ENCODE measurements around the gene BMP5.

BMP5 gene

DNA sequence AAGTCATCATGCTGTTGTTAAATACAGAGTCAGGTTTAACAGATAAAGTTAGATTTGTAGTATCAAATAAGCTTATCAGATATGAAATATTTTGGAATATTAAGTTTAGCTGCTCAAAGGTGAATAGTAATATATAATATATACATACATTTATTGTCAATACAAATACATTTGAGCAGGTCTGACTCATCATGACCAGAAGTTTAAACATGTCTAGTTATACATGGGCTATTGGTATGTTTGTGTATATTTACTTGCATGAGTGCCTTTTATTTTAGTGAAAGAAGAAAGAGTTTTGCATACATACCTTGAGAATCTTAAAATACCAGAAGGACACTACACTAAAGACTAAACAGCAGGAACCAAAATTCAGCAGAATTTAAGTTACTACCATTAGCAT, 76.8 kb downstream of the BMP5 start:
- DNase-seq, result no peak

DNA sequence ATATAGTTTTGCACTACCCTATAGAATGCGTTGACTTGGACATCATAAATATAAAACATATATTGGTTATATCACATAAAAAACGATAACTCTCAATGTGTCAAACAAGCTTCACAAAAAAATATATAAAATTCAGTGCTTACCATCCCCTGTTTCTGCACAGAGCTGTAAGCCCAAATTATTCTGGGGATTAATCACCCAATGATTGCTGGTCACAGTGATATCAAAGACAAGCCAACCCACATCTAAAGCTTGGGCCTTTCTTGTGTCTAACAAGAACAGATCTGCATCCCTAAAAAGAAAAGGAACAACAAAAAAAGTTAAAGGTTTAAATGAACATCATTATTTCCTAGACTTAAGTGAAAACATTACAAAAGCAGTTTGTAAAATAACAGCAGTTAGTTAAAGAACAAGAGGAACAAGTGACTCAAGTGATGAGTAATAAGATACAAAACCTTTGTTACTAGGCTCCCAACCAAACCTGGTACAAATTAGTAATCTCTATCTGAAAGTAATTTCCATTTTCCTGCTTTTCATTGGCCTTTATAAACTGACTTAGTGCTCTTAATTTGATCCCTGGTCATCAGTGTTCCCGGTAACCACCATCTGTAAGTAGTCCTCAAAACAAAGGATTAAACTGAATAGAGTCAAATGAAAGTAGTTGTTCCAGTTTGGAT, 81.1 kb downstream of the BMP5 start:
- DNase-seq, result no peak

DNA sequence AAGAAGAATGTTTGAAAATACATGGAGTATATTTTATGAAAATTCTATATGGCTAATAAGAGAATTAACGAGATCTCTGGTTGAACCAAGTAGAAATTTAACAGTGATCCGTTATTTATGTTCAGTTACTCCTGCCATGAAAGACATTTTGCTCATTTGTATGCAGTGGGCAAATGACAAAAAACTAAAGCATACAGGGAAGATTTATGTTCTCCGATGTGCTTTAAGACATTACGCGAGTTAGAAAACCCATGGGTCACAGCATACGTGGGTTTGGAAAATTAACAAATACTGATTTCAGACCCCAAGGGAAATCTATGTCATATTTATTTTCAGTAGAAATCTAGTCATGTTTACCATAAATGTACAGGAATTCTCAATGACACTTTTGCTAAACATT, 90.1 kb downstream of the BMP5 start:
- no peak for DNase-seq

DNA sequence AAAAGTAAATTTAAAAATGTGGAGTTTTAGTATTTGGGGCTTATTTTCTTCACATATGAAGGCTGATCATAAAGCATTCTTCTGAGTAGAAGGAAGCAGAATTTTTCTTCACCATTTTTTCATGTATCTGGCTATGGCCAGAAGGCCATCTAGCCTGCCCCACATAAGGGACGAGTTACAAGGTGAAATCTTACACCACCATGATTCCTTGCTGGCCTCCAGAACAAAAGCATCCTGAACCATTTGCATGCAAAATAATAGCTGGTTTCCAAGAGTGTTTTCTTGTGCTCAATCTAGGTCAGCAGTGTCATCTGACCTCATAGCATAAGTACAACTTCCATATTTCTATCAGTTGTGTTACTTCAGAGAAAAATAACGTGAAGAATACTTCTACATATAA, 93.1 kb downstream of the BMP5 start:
- DNase-seq, result no peak

GRCh38 chr6:55778705-55779104, 96.7 kb downstream of the BMP5 start:
- no peak for DNase-seq

DNA sequence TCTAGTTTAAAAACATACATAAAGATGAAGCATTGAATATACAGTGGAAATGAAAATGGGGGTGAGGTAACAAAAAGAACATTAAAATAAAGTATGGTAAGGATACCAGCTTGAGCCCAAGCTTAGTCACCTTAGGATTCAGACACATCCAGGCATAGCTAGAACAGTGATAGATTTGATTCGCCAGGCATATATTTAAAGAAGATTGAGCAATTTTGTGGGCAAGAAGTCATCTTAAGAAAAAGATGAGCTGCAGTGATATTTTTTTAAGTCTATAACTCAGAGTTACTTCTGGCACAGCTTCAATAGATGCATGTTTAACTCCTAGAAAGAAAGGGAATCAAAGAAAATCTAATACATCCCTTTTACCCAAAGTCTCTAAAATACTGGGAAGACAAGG, 97.9 kb downstream of the BMP5 start:
- no peak for DNase-seq

DNA sequence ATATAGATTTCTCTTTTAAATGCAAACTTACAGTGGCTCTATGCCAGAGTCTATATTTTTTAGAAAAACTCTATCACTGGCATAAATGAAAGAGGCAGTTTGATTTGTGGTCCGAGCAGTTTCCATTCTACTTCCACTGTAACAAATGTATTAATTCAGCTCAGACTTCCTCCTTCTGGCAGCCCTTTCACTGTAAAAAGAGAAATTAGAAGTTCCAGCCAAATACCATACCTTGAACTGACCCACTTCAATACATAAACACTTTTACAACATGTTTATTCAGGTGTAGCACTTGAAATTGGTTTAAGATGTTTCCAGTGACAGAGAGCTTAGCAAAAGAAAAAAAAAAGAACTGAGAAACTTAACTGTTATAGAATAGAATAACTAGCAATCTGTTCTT, 99.3 kb downstream of the BMP5 start:
- no peak for DNase-seq

DNA sequence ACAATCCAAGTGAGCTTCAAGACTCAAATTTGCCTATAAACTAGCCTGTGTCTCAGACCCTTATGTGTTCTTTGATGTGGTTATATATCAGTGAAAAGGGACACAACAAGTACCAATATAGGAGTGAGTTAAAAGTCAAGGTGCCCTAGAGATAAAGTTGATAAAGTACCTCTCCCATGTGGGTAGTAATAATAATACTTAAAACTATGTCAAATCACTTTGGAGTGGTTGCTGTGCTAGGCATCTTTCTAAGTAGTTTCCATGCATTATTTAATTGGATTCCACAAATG, 100.4 kb downstream of the BMP5 start:
- no peak for DNase-seq

DNA sequence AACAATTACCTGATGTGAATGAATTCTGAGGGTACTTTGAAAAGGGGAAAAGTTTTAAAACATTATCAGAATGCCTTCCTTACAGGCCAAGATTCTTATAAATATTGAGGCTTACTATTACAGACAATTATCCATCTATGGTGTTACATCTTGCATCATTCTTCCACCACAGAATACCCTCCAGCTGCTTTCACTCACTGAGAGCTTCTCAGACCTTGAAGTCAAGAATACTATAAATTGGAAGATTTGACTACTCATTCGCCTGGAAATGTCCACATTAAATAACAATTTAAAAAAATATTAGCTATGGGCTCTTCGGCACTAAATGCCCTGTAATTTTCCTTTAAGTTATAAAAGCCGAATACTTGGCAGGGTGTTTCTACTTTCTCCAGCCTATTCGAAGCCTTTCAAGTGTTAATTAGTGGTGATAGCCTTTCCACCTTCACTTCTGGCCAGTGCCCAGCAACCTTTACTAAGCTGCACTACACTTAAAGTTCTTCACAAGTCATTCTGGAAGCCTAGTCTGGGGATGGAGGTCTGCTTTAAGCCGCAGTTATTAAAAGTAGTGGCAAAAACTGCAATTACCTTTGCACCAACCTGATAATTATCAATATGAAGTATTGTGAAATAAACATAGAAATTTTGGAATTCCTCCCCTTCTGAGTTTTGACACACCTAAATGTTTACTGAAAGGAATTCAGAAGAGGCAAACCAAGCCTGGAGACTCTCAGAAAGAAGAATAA, 100.9 kb downstream of the BMP5 start:
- no peak for DNase-seq

- DNase-seq, result no peak
Measured at GRCh38 chr6:55773620-55774216, 101.7 kb downstream of the BMP5 start.

- DNase-seq, result no peak
Measured at GRCh38 chr6:55772730-55773129, 102.7 kb downstream of the BMP5 start.

DNA sequence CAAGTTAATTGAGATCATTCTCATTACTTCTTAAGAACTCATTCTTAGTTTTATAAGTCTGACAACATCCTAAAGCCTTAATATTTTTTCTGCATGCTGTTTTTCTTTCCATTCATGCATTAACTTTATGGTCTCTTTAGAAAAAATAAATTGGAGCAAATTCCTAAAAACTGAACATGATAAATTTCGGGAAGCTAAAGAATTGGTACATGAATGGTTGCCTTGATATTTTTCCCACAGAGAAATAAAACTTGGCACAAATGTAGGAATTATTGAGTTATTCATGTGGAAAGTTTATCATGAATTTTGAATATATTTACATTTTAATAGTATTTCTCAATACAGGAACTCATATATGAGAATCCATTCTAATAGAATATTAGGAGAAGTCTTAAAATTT, 115.9 kb downstream of the BMP5 start:
- DNase-seq, result no peak

- DNase-seq, result no peak
Measured at GRCh38 chr6:55758156-55758937, 117.0 kb downstream of the BMP5 start.

DNA sequence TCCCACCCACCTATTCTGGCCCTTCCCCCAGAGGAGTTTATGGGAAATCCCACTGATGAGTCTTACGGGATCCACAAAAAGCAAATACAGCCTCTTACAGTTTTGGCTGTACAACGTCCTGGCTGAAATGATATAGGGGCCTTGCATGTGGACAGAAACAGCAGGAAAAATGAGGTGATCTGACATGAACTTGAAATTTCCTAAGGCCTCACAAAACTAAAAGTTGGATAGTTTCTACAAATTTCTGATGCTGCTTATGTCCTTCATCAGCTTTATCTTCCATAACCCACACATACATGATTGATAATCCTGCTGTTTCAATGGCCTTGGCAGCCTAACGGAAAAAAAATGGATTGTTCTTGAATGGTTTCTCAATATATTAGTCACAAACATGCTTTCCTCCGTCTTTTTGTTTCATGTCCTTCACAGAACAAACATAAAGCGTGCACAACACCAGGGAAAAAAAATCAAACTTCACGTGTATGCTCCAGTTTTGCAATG, 118.8 kb downstream of the BMP5 start:
- DNase-seq, result no peak

- DNase-seq, result no peak
Measured at GRCh38 chr6:55748880-55749279, 126.5 kb downstream of the BMP5 start.

DNA sequence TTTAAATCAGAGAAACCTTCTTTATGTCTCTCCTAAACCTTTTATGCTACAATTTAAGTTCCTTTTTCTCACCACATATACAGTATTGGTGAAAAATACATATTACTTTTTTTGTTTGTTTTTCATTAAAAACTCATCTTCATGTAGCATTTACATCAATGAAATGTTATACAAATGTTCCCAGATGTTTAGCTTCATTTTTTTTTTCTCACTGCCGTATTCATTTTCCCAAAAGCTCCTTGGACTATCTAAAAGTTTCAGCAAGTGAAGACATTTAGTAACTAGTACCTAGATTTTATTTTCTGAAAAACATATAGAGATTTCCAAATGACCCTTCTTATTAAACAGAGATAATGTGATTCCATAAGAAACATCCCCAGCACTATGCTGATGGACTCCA, 128.9 kb downstream of the BMP5 start:
- DNase-seq, result no peak

GRCh38 chr6:55734256-55734655, 141.1 kb downstream of the BMP5 start:
- DNase-seq, result no peak

DNA sequence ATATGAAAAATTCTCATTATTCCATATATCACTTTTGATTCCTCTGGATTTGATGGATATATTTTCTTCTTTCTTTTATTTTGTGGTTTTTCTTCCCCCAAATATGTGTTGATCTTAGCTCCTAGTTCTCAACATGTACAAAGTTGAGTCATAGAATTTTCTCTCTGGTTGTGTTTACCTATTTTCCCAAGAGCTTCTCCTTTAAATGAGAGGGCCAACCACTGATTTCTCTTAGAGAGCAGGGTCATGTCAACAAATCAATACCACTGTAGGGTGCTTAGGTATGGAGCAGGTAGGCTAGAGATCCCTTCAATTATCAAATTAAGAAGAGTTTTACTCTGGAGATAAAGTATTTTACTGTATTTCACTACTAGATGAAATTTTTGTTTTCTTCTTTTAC, 145.7 kb downstream of the BMP5 start:
- DNase-seq, result no peak

- DNase-seq, result no peak
Measured at GRCh38 chr6:55726144-55726543, 149.2 kb downstream of the BMP5 start.

- DNase-seq, result no peak
Measured at GRCh38 chr6:55714831-55715230, 160.6 kb downstream of the BMP5 start.

GRCh38 chr6:55713436-55713835, 162.0 kb downstream of the BMP5 start:
- no peak for DNase-seq

DNA sequence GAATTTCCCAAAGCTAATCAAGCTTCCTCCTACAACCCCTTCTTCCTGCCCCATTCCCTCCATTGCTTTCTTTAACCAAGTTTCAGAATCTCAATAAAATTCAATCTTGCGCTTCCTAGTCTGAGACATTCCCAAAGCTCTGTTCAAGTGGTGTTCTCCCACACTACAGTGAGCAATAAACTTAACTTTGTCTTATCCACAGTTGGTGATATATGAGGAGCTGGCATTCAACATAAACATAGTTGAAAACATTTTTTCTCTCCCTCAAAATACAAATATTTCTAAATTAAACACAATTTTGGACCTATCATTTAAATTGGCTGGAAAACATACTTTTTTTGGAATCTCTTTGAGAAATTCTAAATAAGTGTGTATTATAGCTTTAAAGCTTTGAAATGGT, 166.7 kb downstream of the BMP5 start:
- no peak for DNase-seq

Data from NCI-H2227 treated with DMSO at 0.1 percent for 48 hours (cell line).